Adipose tissue (tissue), 3 donors: ENCODE measurements around the gene S100A5. TPM values are rescaled to one million over a fixed set of nuclear protein-coding genes. Genes with fewer than 3 reads are reported as not detected.
"Not testable (repeated sequence)": the region's sequence is repeated elsewhere in the genome, so short reads cannot be mapped to it uniquely, and the experiment has no call there.

Experiments used
- H3K27ac ChIP-seq: one replicate; pipeline ENCODE4 v1.5.1; 2013; ENCODE audit warnings: low read depth, low read length
- WGBS, 3 donors: extraction: QIAGEN DNeasy Blood & Tissue Kit; methylation state at CpG; one replicate each; pipeline ENCODE4 v1.1.7; 2013; 5-methylcytosine and 5-hydroxymethylcytosine counted together
- polyA plus RNA-seq, 3 donors: library from polyadenylated mRNA; stranded (reverse); fragments of 200-250 nt; gene quantifications; one replicate each; pipeline ENCODE4 v1.2.3, GENCODE V29; 2013
- donor health status: healthy with polysubstance abuse.
- donor health status: Bipolar disorder and iron deficiency.
- donor health status: healthy.

S100A5 gene
- polyA plus RNA-seq, 3 donors = 0.90 TPM; not detected in 2

DNA sequence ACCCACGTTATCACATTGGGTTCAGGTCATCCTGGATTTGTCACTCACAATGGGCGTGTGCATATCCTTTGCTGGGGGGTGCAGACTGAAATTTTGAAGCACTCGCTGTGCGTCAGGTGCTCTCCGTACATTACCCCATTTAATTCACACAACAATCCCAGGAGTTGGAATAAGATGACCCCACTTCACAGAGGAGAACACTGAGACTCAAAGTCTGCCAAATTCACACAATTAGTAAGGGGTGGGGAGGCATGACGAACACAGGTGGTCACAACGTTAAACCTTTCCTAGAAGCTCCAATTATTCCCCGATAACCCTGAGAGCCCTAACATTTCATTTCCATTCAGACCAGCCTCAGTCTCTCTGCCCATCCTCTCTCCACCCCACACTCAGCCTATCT lies 28.7 kb upstream of the S100A5 start:
- H3K27ac ChIP-seq = no peak overlapping the region
- WGBS, 3 donors = 75 to 91% (median 89%) methylated on average over 8 of the region's 8 CpGs

DNA sequence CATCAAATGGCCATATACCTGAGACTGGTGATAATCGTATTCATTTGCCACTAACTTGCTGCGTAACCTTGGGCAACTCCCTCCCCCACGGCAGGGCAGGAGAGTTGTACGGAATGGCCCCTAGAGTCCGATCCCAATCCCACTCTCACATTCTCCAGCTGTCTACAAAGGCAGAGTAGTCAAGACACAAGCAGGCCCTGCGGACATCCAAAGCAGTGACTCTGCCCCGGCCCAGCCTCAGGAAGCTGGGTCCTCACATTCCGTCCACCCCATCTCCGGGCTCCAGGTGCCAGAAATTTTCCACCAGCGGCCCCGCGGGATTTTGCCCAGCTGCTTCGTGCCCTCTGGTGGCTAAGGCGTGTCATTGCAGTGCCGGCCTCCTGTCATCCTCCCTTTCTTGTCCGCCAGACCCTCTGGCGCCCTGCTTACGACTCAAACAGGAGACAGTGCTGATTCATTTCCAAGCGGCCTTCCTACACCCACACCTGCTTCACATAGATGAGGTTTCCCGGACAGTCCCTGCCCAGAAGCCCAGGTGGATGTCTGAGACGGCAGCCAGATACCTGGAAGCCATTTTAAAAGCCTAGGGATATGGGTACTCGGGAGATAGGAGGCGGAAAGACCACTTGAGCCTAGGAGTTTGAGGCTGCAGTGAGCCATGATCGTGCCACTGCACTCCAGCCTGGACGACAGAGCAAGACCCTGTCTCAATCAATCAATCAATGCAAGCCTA lies 27.8 kb upstream of the S100A5 start:
- WGBS, 3 donors = 11 to 14% (median 13%) methylated on average over 25 of the region's 25 CpGs
- H3K27ac ChIP-seq = peak overlapping the region; percentile 38

DNA sequence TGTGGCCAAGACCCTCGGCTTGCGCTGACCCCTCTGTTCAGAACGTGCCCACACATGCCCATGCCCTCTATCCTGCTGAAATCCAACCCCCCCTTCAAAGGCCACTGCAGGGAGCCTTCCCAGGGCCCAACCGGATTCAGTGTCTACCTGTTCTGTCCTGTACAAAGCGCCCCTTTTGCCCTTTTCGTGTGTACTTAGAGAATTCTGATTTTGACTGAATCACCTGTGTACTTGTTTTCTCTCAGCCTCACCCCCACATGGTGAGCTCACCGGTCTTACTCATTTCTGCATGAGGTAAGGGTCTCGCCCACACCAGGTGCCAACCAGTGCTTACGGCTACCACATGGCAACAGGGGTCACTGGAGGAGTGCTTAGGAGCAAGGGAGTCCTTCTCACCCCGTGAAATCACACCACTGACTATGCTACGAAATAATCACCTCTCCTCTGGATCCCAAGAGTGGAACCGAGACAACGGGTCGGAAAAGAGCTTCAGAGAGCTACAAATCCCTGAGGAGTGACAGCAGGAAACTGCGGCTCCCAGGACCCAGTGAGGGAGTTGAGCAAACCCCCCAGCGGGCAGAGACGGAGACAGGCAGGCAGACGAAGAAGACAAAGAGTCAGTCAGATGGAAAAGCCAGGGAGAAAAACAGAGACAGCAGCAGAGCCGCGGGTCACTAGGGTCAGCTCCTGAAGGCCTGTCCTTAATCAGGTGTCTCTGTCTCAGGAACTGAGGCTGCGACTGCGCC lies 27.1 kb upstream of the S100A5 start:
- H3K27ac ChIP-seq = peak overlapping the region; percentile 38

DNA sequence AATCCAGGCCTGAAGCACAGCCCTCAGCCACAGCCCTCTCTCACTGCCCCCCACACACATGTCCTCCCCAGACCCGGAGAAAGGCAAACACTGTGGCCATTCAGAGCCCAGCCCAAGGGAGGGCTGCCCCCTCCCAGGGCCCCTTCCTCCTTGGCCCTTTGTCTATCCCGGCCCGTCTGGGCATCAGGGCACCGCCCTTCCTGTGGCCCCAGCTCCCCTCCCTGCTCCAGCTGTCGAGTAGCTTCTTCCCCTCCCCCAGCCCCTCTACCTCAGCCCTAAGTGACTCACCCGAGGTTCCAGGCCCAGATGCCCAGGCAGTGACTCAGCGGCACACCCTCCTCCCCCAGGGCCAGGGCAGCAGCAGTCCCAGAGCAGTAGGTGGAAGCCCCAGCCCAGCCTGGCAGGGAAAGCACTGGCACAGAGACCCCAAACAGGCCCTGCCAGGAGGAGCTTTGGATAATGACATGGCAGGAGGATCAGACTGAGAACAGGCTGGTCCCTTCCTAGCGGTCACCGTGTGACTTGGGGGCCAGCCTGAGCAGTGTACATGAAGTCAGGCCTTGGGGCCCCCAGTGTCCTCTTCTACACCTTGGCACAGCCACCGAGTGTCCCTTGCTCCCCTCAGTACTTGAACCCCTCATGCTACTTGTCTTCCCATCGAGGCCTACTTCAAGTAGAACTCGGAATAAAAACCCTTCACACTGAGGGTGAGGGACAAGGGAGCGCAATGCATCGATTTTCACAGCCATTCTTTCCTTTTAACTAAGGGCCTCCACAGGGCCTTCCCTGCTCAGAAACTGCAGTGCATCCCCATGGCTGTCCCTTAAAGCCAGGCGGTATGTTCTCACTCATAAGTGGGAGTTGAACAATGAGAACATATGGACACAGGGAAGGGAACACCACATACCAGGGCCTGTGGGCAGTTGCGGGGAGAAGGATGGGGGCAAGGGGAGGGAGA lies 26.0 kb upstream of the S100A5 start:
- peak overlapping the region; percentile 89 for H3K27ac ChIP-seq
- WGBS, 3 donors = 46 to 61% (median 50%) methylated on average over 16 of the region's 16 CpGs

More for the DNA sequence above, 27.1 kb upstream of the S100A5 start:
- WGBS, 3 donors = 77 to 80% (median 79%) methylated on average over 22 of the region's 22 CpGs

DNA sequence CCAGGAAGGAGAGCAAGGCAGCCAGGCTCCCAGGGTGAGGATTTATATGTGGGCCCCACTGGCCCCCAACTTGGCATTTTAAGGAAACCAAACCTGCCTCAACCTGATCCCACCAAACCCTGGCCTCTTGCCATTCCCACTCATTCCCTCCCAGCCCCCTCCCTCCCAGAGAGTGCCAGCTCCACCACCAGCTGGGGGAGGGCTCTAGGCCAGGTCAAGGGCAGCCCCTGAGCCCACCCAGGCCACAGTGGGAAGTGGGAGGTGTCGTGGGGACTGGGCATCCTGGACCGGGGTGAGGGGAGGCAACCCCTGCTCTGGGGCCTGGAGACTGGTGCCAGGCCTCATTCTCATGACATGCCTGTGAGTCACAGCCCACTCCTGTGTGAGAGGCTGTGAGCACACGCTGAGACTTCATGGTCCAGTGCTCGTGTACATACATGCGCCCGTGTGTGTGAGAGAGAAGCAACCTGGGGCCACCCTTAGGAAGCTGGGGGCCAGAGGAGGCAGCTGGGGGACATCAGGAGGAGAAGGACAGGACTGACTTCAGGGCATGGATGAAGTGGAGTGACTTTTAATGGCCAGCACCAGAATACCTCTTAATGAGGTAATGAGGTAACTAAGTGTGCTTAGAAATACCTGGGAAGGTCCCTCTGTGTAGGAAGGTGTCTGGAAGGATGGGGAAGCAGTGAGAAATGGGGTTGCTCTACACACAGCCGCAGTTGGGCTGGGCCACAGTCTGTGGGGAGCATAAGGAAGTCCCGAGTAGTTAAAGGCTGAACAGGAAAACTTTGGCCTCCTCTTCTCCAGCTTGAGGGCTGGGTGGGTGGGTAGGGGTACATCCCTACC lies 25.0 kb upstream of the S100A5 start, which contains the start of gene S100A2:
Gene S100A2, minus strand, starts transcription at position 316 of the 846 bp plus-strand sequence. CDS start 1,967 bp downstream, outside the sequence.
- 36 to 75% (median 48%) methylated on average over 8 of the region's 8 CpGs for WGBS, 3 donors

DNA sequence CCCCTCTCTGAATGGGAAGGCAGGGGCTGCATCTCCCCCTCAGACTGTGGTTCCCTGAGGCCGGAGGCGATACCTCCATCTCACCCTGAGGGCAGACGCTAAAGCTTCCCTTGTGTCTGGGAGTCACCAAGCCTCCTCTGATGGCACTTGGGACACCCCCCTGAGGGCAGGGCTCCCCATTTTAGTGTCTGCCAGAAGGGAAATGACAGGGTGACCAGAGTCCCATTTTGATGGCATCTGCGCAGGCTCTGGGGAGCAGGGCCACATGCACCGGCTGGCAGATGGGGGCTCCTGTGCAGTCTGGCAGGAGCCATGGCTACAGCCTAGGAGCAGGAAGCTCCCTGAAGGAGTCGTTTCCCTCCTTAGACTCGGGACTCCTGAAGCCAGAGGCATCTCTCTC lies 23.3 kb upstream of the S100A5 start:
- H3K27ac ChIP-seq = no peak overlapping the region

More for the DNA sequence above, 25.0 kb upstream of the S100A5 start, which contains the start of gene S100A2:
- peak within 1 kb of the TSS; percentile 89 for H3K27ac ChIP-seq

DNA sequence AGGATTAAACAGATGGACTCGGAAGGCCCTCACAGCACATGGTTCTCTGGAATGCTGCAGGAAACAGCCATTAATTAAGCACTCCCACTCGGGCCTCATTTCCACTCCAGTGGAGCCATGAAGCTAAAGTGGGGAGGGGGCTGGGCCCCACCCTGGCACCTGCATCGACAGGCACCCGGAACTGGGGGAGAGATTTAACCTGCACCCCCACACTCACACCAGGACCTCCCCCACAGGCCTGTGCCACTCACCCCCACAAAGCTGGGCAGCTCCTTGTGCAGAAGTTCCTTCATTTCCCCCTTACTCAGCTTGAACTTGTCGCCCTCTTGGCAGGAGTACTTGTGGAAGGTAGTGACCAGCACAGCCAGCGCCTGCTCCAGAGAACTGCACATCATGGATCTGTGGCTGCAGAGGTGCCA lies 22.8 kb upstream of the S100A5 start:
- H3K27ac ChIP-seq = no peak overlapping the region
- WGBS, 3 donors = 74 to 82% (median 76%) methylated on average over 5 to 6 of the region's 6 CpGs

More for the DNA sequence above, 23.3 kb upstream of the S100A5 start:
- 83 to 92% (median 88%) methylated on average over 7 of the region's 7 CpGs for WGBS, 3 donors

DNA sequence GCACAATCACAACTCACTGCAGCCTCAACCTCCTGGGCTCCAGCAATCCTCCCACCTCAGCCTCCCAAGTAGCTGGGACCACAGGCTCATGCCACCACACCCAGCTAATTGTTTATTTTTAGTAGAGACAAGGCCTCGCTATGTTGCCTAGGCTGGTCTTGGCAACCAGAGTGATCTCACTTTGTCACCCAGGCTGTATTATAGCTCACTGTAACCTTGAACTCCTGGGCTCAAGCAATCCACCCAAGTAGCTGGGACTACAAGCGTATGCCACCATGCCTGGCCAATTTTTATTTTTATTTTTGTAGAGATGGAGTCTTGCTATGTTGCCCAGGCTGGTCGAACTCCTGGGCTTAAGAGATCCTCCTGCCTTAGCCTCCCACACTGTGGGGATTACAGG lies 21.3 kb upstream of the S100A5 start:
- not testable (repeated sequence) for H3K27ac ChIP-seq
- WGBS, 3 donors = 83 to 96% (median 91%) methylated on average over 3 of the region's 3 CpGs

DNA sequence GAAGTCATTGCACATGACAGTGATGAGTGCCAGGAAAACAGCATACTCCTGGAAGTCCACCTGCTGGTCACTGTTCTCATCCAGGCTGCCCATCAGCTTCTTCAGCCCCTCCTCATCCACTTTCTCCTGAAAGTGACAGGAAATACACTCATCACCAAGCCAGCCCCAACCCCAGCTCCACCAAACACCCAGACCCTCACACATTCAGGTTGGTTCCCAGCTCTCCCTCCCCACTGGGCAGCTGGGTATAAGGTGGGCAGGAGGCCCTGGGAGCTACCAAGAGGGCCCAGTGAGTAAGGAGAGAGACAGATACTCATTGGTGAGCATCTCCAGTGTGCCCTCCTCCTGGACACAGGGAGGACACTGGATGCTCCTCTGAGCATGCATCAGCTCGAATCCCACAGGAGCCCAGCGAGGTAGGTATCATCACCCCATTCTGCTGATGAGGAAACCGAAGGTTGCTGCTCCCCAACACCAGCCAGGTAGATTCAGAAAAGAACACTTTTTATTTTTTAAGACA lies 20.8 kb upstream of the S100A5 start:
- no peak overlapping the region for H3K27ac ChIP-seq
- WGBS, 3 donors = 92 to 100% (median 100%) methylated on average over 3 of the region's 3 CpGs

DNA sequence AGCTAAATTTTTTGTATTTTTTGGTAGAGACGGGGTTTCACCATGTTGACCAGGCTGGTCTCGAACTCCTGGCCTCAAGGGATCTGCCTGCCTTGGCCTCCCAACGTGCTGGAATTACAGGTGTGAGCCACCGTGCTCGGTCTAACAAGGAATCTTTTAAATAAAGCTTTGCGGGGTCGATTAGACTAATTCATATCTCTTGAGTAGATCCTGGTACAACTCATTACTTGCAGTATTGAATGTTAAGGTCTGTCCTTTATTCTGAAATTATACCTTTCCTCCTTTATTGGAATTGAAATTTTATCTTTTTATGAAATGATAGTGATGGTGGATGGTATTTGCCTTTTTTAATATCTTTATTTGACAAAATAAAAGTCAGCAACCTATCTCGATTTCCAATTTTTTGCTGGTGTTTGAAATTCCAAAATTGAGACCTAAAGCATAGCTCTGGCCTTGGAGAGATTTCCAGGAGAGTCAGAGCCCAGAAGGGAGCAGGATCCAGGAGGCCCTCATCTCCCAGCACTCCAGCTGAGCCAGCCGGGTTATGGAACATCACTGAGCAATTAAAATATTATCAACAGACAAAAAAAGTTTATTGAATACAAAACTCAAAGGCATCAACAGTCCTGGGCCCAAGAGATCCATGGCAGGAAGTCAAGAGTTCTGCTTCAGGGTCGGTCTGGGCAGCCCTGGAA lies 20.2 kb upstream of the S100A5 start:
- no peak overlapping the region for H3K27ac ChIP-seq
- WGBS, 3 donors = 86 to 89% (median 88%) methylated on average over 10 of the region's 10 CpGs

DNA sequence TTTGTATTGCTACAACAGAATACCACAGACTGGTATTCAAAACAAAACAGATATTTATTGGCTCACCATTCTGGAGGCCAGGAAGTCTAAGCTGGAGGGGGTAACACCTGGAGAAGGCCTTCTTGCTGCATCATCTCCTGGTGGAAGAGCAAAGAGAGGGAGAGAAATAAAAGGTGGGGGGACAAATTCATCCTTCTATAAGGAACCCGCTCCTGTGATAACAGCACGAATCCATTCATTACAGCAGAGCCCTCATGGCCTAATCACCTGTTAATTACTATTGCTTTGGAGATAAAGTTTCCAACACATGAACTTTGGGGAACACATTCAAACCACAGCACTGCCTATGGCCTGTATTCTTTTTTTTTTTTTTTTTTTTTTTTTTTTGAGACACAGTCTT lies 19.5 kb upstream of the S100A5 start:
- H3K27ac ChIP-seq = no peak overlapping the region
- WGBS, 3 donors = 75 to 97% (median 97%) methylated on average over 2 of the region's 2 CpGs

DNA sequence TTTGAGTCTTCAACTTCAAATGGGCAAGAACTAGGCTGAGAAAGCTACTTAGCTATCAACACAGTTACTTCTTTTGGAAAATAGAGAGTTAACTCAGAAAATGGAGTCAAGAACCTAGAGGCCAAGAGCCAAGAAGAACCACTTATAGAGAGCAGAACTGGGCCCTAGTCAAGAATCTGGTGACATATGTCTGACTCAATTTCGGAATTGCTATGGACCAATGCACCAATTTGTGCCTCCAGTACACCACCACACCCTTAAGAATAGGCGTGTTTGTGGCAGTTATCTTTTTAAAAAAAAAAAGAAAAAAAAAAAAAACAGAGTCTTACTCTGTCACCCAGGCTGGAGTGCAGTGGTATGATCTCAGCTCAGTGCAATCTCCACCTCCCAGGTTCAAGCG lies 17.1 kb upstream of the S100A5 start:
- no peak overlapping the region for H3K27ac ChIP-seq
- WGBS, 3 donors = 93 to 99% (median 96%) methylated on average over 3 of the region's 3 CpGs

DNA sequence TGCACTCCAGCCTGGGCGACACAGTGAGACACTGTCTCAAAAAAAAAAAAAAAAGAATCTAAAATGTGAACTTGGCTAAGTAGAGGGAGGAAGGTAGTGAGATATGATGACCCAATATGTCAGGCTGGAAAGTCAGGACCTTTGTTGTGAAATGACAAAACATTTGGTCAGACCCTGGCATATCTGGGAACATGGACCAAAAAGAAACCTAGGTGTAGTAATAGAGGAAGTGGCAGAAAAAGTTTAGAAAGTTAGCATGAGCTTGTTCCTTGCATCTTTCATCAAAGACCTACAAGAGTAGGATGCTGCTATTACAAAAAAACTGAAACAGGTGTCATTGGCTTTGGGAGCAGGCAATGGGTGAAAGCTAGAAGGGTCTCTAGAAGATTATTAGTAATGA lies 15.6 kb upstream of the S100A5 start:
- no peak overlapping the region for H3K27ac ChIP-seq
- 77 to 92% (median 88%) methylated on average over 1 of the region's 1 CpG for WGBS, 3 donors

DNA sequence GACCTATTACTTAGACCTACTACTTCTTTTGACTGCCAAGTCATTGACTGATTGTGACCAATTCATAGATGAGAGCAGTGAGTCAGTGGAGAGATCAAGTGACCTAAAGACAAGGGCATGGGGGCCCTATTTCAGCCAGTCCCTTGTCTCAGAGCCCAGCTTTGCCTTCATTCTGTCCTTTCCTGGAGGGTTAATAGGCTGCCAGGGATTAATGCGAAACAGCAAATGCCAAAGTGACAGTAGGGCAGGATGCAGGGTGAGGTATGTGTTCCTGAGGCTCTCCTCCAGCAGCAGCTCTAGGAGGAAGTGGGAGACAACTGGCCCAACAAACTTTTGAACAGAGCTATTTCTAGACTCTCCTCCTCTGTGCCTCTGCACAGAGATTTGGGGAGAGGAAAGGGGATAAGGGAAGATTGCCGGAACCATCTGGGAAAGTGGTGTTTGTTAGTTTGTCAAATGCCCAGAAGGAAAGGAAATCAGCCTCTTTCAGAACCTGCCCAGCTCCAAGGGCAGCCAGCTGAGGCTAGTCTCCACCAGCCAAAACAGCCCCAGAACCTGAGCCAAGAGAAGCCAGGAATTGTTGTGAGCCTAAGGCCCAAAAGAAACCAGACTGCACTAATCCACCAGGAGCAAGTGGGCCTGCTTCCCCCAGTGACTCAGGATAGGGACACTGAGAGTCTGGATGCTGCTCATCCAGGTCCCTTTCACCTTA lies 13.3 kb upstream of the S100A5 start:
- 49 to 71% (median 50%) methylated on average over 2 of the region's 2 CpGs for WGBS, 3 donors
- no peak overlapping the region for H3K27ac ChIP-seq

DNA sequence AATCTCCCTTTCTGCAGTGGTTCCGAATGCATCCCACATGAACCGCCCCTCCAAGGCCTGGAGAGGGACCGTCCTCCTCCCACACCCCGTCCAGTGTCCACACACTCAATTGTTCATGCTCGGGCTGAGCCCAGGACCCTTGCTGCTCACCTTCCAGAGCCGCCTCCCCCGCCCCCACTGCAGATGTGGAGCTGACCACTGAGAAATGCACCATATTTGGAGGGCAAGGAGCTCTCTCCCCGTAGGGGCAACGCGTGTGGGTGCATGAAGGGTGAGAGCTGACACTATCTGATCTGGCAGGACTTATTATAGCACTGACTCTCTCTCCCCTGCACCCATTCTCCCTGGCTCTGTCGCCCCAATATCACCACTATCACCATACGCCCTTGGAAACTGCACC lies 12.4 kb upstream of the S100A5 start:
- no peak overlapping the region for H3K27ac ChIP-seq
- 85 to 94% (median 94%) methylated on average over 12 of the region's 12 CpGs for WGBS, 3 donors

DNA sequence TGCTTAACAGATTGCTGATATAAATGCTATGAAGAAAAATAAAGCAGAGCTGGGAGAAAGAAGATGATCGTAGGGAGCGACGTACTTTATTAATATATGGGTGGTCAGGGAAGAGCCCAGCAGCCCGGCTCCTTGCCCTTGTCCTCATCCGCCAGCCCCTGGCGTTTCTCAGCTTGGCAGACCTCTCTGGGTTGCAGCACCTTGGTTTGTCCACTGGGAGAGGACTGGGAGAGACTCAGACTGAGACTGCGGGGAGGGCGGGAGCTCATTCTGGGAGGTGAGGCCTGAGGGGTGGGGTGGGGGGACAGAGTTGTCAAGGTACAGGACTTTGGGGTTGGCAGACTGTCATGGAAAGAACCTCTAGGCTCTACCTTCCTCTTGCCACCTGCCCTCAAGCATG lies 11.6 kb upstream of the S100A5 start:
- WGBS, 3 donors = 91 to 95% (median 93%) methylated on average over 8 of the region's 8 CpGs
- no peak overlapping the region for H3K27ac ChIP-seq
